A673 (cell line): ENCODE data around the gene LRRC46. TPM values are rescaled to one million over a fixed set of nuclear protein-coding genes. Genes with fewer than 3 reads are reported as not detected.

ENCODE experiments used
- BruUV-seq: library from RNA; stranded (reverse); fragments of 400-500 nt; replicated peaks from 2 replicates; lab custom pipeline; 2021; lab: Mats Ljungman, UMichigan
- CTCF ChIA-PET: fragments of 300-600 bp; sonication (Branson Sonifier 250); formaldehyde crosslinking; loops from one replicate; lab custom pipeline; 2022; ENCODE audit warnings: antibody characterized with exemption; lab: Charles Lee
- POLR2A ChIA-PET: fragments of 300-600 bp; sonication (Branson Sonifier 250); formaldehyde crosslinking; loops from one replicate; lab custom pipeline; 2022; ENCODE audit warnings: antibody characterized with exemption; ENCODE audit not compliant: low non-redundant PET; lab: Charles Lee
- DNase-seq: peaks from one replicate; pipeline ENCODE4 v3.0.0-alpha.2; 2015; ENCODE audit warnings: low spot score
- H3K27ac ChIP-seq: fragments of 200-600 bp; sonication (generic); 2 replicates; pipeline ENCODE4 v1.5.1; 2016; ENCODE audit warnings: mixed run types, low read depth, mild to moderate bottlenecking, mixed read lengths, antibody characterized with exemption, low read length; ENCODE audit not compliant: poor library complexity, severe bottlenecking
- H3K27me3 ChIP-seq: fragments of 200-600 bp; sonication (generic); replicated peaks from 2 replicates; pipeline ENCODE4 v1.6.1; 2017; ENCODE audit warnings: mixed run types, low read depth, mild to moderate bottlenecking, mixed read lengths, antibody characterized with exemption, low read length; ENCODE audit not compliant: insufficient read depth, poor library complexity
- H3K36me3 ChIP-seq: fragments of 200-600 bp; sonication (generic); 2 replicates; pipeline ENCODE4 v1.6.1; 2016; ENCODE audit warnings: mixed run types, mild to moderate bottlenecking, mixed read lengths, antibody characterized with exemption, low read length; ENCODE audit not compliant: insufficient read depth, poor library complexity, severe bottlenecking
- H3K4me1 ChIP-seq: fragments of 200-600 bp; sonication (generic); 2 replicates; pipeline ENCODE4 v1.6.1; 2017; ENCODE audit warnings: mixed run types, mild to moderate bottlenecking, mixed read lengths, antibody characterized with exemption, low read length; ENCODE audit not compliant: insufficient read depth, poor library complexity, severe bottlenecking
- H3K4me3 ChIP-seq: fragments of 200-600 bp; sonication (generic); 2 replicates; pipeline ENCODE4 v1.5.1; 2016; ENCODE audit warnings: low read depth, mixed run types, mild to moderate bottlenecking, mixed read lengths, low read length; ENCODE audit not compliant: poor library complexity, severe bottlenecking
- H3K9me3 ChIP-seq: fragments of 200-600 bp; sonication (generic); 2 replicates; pipeline ENCODE4 v1.6.1; 2016; ENCODE audit warnings: mixed run types, low read depth, mild to moderate bottlenecking, mixed read lengths, antibody characterized with exemption, low read length; ENCODE audit not compliant: poor library complexity, severe bottlenecking
- CTCF ChIP-seq: fragments of 300-800, 200-600 bp; sonication (generic); conservative IDR thresholded peaks from 2 replicates; pipeline ENCODE4 v1.5.1; 2017; ENCODE audit warnings: low read depth, mild to moderate bottlenecking, antibody characterized with exemption, low read length, moderate library complexity, mixed read lengths
- EZH2 ChIP-seq: fragments of 200-600 bp; sonication (generic); IDR thresholded peaks from 2 replicates; pipeline ENCODE4 v1.6.1; 2017; ENCODE audit warnings: borderline replicate concordance, low read depth, mild to moderate bottlenecking, mixed read lengths, antibody characterized with exemption, low read length; ENCODE audit not compliant: poor library complexity, severe bottlenecking
- intact Hi-C: fragments of 100-400 bp; cut with micrococcal nuclease; formaldehyde crosslinking; loops from one replicate; pipeline ENCODE4 v1.10.0; 2022; ENCODE audit not compliant: unreplicated experiment
- total RNA-seq: library from RNA; stranded (reverse); gene quantifications from 2 replicates; pipeline ENCODE4 v1.2.3, GENCODE V29; 2021

LRRC46 gene
- total RNA-seq, 1 experiment from 2014 or later, result 1.1 TPM

DNA sequence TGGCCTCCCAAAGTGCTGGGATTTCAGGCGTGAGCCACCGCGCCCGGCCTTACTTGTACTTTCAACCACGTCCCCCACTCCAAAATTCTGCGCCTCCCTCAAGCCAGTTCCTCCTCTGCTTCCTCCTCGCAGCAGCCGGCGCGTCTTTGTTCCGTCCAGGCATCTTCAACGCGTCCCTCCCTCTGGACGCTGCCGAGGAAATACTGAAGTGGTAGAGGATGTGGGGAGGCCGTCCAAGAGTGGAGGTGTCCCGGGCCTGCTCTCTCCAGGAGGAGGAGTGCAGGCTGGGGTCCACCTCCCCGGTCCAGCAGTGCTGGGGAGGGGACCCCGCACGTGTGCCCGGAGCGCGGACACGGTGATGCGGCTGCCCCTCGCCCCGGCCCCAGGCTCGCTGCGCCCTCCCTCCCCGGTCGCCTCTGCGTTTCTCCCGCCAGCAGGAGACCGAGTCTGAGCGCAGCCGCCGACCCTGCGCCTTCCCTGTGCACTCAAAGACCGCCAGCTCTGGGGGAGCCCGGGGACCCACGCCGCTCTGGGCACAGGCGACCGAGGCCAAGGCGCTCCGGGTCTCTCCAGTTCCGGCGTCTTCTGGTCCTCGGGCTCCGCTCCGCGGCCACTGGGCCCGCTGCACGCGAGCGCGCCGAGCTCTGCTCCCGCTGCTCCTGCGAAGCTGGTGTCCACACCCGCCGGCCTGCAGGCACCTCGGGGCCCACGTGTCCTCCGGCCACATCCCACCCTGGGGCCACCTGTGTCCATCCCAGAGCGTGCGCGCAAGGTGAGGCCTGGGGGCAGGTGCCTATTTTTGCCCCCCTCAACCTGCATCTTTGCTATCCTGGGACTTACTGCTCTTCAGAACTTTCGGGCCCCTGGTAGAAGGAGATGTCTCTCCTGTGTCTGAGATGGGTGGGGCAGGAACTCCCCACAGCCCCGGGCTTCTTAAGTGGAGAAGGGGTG, 41.6 kb upstream of the LRRC46 start:
- peaks cover 48% of the 10 kb centered on the region for H3K27me3 ChIP-seq
- H3K27ac ChIP-seq, result no peak overlapping the region
- H3K4me1 ChIP-seq, result no peaks in the 10 kb centered on the region
- CTCF ChIA-PET, result no interaction called here
- peak; percentile 30 for DNase-seq
- H3K36me3 ChIP-seq, result no peaks in the 10 kb centered on the region
- TF ChIP-seq CTCF (peak; percentile 34), EZH2 (no peak)
- H3K4me3 ChIP-seq, result peak overlapping the region; percentile 31
- no peaks in the 10 kb centered on the region for H3K9me3 ChIP-seq
- intact Hi-C loops, result no loop called here
- BruUV-seq, result no TSS peak
- POLR2A ChIA-PET, result no interaction called here

GRCh38 chr17:47791025-47791424, 40.4 kb upstream of the LRRC46 start:
- intact Hi-C loops, result no loop called here
- TF ChIP-seq CTCF, result no peak
- no peak for TF ChIP-seq EZH2
- no TSS peak for BruUV-seq
- Histone ChIP-seq H3K27me3 (peaks cover 48% of the 10 kb centered on the region), H3K4me1 (no peaks in the 10 kb centered on the region), H3K4me3 (no peak overlapping the region), H3K27ac (no peak overlapping the region), H3K36me3 (no peaks in the 10 kb centered on the region), H3K9me3 (no peaks in the 10 kb centered on the region)
- POLR2A ChIA-PET, result no interaction called here
- CTCF ChIA-PET, result no interaction called here
- DNase-seq, result no peak

- peaks cover 48% of the 10 kb centered on the region for H3K27me3 ChIP-seq
Observed at GRCh38 chr17:47792457-47792856, 39.0 kb upstream of the LRRC46 start.

More at GRCh38 chr17:47792457-47792856, 39.0 kb upstream of the LRRC46 start:
- no peak for TF ChIP-seq EZH2
- TF ChIP-seq CTCF, result no peak
- POLR2A ChIA-PET, result no interaction called here
- no peak overlapping the region for H3K27ac ChIP-seq
- H3K4me1 ChIP-seq, result no peaks in the 10 kb centered on the region
- DNase-seq, result no peak
- no peaks in the 10 kb centered on the region for H3K9me3 ChIP-seq
- no peaks in the 10 kb centered on the region for H3K36me3 ChIP-seq
- no TSS peak for BruUV-seq
- intact Hi-C loops, result no loop called here
- no peak overlapping the region for H3K4me3 ChIP-seq
- CTCF ChIA-PET, result no interaction called here
